H9 (cell line): Measurements from ENCODE around the gene CDK6. TPM values are rescaled to one million over a fixed set of nuclear protein-coding genes. Genes with fewer than 3 reads are reported as not detected.

ENCODE experiments used
- DNase-seq: peaks from one replicate; pipeline ENCODE4 v3.0.0-alpha.2; 2017
- H2AFZ ChIP-seq: one replicate; pipeline ENCODE4 v1.6.1; 2013; ENCODE audit warnings: mild to moderate bottlenecking, low read length, control low read depth, moderate library complexity
- H2AK5ac ChIP-seq: 2 replicates; pipeline ENCODE4 v1.6.1; 2013; ENCODE audit warnings: low read length, control low read depth, mixed read lengths; ENCODE audit not compliant: insufficient read length
- H2BK120ac ChIP-seq: one replicate; pipeline ENCODE4 v1.6.1; 2013; ENCODE audit warnings: low read depth, mild to moderate bottlenecking, low read length, control low read depth, inconsistent platforms; ENCODE audit not compliant: poor library complexity, severe bottlenecking
- H2BK12ac ChIP-seq: 2 replicates; pipeline ENCODE4 v1.6.1; 2013; ENCODE audit warnings: low read length, control low read depth, mixed read lengths, low read depth; ENCODE audit not compliant: insufficient read length
- H2BK15ac ChIP-seq: 2 replicates; pipeline ENCODE4 v1.6.1; 2013; ENCODE audit warnings: low read depth, low read length, control low read depth
- H2BK20ac ChIP-seq: one replicate; pipeline ENCODE4 v1.6.1; 2013; ENCODE audit warnings: low read depth, mild to moderate bottlenecking, low read length, control low read depth, inconsistent platforms; ENCODE audit not compliant: poor library complexity, severe bottlenecking
- H2BK5ac ChIP-seq: 2 replicates; pipeline ENCODE4 v1.6.1; 2013; ENCODE audit warnings: low read length, control low read depth, mixed read lengths; ENCODE audit not compliant: insufficient read length
- H3K14ac ChIP-seq: 2 replicates; pipeline ENCODE4 v1.6.1; 2013; ENCODE audit warnings: low read length, control low read depth; ENCODE audit not compliant: insufficient read depth
- H3K18ac ChIP-seq: 2 replicates; pipeline ENCODE4 v1.6.1; 2013; ENCODE audit warnings: low read depth, mild to moderate bottlenecking, mixed read lengths, low read length, control low read depth; ENCODE audit not compliant: insufficient read length
- H3K23ac ChIP-seq: 2 replicates; pipeline ENCODE4 v1.6.1; 2013; ENCODE audit warnings: low read length, control low read depth, mixed read lengths, low read depth; ENCODE audit not compliant: insufficient read length
- H3K23me2 ChIP-seq: 2 replicates; pipeline ENCODE4 v1.6.1; 2013; ENCODE audit warnings: low read depth, mild to moderate bottlenecking, mixed read lengths, low read length, control low read depth; ENCODE audit not compliant: insufficient read length, poor library complexity, severe bottlenecking
- H3K27ac ChIP-seq: 2 replicates; pipeline ENCODE4 v1.5.1; 2013; ENCODE audit warnings: low read length, control low read depth, mixed read lengths, low read depth; ENCODE audit not compliant: insufficient read length
- H3K27me3 ChIP-seq: 2 replicates; pipeline ENCODE4 v1.6.1; 2013; ENCODE audit warnings: low read length, control low read depth, inconsistent platforms; ENCODE audit not compliant: insufficient read depth
- H3K4ac ChIP-seq: 2 replicates; pipeline ENCODE4 v1.6.1; 2013; ENCODE audit warnings: low read depth, mild to moderate bottlenecking, control low read depth, inconsistent platforms, low read length, moderate library complexity
- H3K4me1 ChIP-seq: 2 replicates; pipeline ENCODE4 v1.6.1; 2013; ENCODE audit warnings: low read length, control low read depth, inconsistent platforms; ENCODE audit not compliant: insufficient read depth
- H3K4me2 ChIP-seq: 2 replicates; pipeline ENCODE4 v1.6.1; 2013; ENCODE audit warnings: low read length, control low read depth, mixed read lengths; ENCODE audit not compliant: insufficient read length, insufficient read depth
- H3K56ac ChIP-seq: 2 replicates; pipeline ENCODE4 v1.6.1; 2013; ENCODE audit warnings: low read depth, mild to moderate bottlenecking, mixed read lengths, low read length, control low read depth; ENCODE audit not compliant: insufficient read length
- H3K79me1 ChIP-seq: 2 replicates; pipeline ENCODE4 v1.6.1; 2013; ENCODE audit warnings: low read depth, mild to moderate bottlenecking, moderate library complexity, low read length, control low read depth, inconsistent platforms; ENCODE audit not compliant: insufficient read depth, poor library complexity, severe bottlenecking
- H3K79me2 ChIP-seq: 2 replicates; pipeline ENCODE4 v1.6.1; 2013; ENCODE audit warnings: low read length, control low read depth, inconsistent platforms; ENCODE audit not compliant: insufficient read depth
- H3K9ac ChIP-seq: 2 replicates; pipeline ENCODE4 v1.6.1; 2013; ENCODE audit warnings: low read length, control low read depth, mixed read lengths; ENCODE audit not compliant: insufficient read length; ENCODE audit errors: extremely low read depth
- H3K9me3 ChIP-seq: one replicate; pipeline ENCODE4 v1.6.1; 2013; ENCODE audit warnings: low read depth, low read length, inconsistent platforms; ENCODE audit not compliant: control insufficient read depth
- H3T11ph ChIP-seq: one replicate; pipeline ENCODE4 v1.6.1; 2013; ENCODE audit warnings: mild to moderate bottlenecking, low read length, control low read depth, inconsistent platforms
- H4K20me1 ChIP-seq: one replicate; pipeline ENCODE4 v1.6.1; 2013; ENCODE audit not compliant: control insufficient read depth, insufficient read length, insufficient read depth
- H4K5ac ChIP-seq: 2 replicates; pipeline ENCODE4 v1.6.1; 2013; ENCODE audit warnings: low read depth, mild to moderate bottlenecking, mixed read lengths, low read length, control low read depth; ENCODE audit not compliant: insufficient read length
- H4K8ac ChIP-seq: replicated peaks from 2 replicates; pipeline ENCODE4 v1.6.1; 2013; ENCODE audit warnings: low read length, control low read depth, mixed read lengths, low read depth; ENCODE audit not compliant: insufficient read length
- H4K91ac ChIP-seq: 2 replicates; pipeline ENCODE4 v1.6.1; 2013; ENCODE audit warnings: low read depth, mild to moderate bottlenecking, moderate library complexity, mixed read lengths, low read length, control low read depth; ENCODE audit not compliant: insufficient read length
- H3K27ac Mint-ChIP-seq, 3 experiments: 2 replicates in 2 of 3; 3 replicates in 1 of 3; pipeline ENCODE4 v1.8.0; 2020 to 2021; ENCODE audit warnings: mixed read lengths in 3 of 3, mild to moderate bottlenecking in 1 of 3, moderate library complexity in 1 of 3
- H3K27me3 Mint-ChIP-seq: 2 replicates; pipeline ENCODE4 v1.8.0; 2021; ENCODE audit warnings: low read depth, mild to moderate bottlenecking, moderate library complexity, mixed read lengths
- H3K36me3 Mint-ChIP-seq, 3 experiments: 2 replicates in 2 of 3; 3 replicates in 1 of 3; pipeline ENCODE4 v1.8.0; 2020 to 2021; ENCODE audit warnings: low read depth in 3 of 3, mixed read lengths in 3 of 3; ENCODE audit not compliant: insufficient read depth in 1 of 3
- H3K4me1 Mint-ChIP-seq, 2 experiments: 2 replicates each; pipeline ENCODE4 v1.8.0; 2020; ENCODE audit warnings: mixed read lengths in 2 of 2
- H3K4me3 Mint-ChIP-seq, 2 experiments: 2 replicates in 1 of 2; 3 replicates in 1 of 2; pipeline ENCODE4 v1.8.0; 2020 to 2021; ENCODE audit warnings: mild to moderate bottlenecking in 2 of 2, mixed read lengths in 2 of 2, moderate library complexity in 1 of 2
- H3K9me3 Mint-ChIP-seq, 2 experiments: 2 replicates in 1 of 2; 3 replicates in 1 of 2; pipeline ENCODE4 v1.8.0; 2020; ENCODE audit warnings: mild to moderate bottlenecking in 2 of 2, mixed read lengths in 2 of 2, moderate library complexity in 1 of 2
- CTCF ChIP-seq: fragments of 200-600 bp; sonication (generic); conservative IDR thresholded peaks from 3 replicates; pipeline ENCODE4 v1.8.0; 2021; ENCODE audit warnings: antibody characterized with exemption, mild to moderate bottlenecking
- WGBS: extraction: QIAGEN DNeasy Blood & Tissue Kit; methylation state at CpG from one replicate; pipeline ENCODE4 v1.1.7; 2013; ENCODE audit warnings: missing lambda C conversion rate, low lambda C conversion rate, mixed read lengths; ENCODE audit not compliant: insufficient read length; ENCODE audit errors: extremely low coverage; 5-methylcytosine and 5-hydroxymethylcytosine counted together
- total RNA-seq: library from RNA; stranded (reverse); gene quantifications from 2 replicates; pipeline ENCODE4 v1.2.1, GENCODE V29; 2021

Gene CDK6
- total RNA-seq, 1 experiment from 2014 or later: 30.0 TPM

GRCh38 chr7:92582948-92583347, 253.4 kb downstream of the CDK6 start:
- Histone ChIP-seq H3K23me2 (no peaks in the 10 kb centered on the region), H3K27me3 (no peaks in the 10 kb centered on the region), H4K20me1 (no peaks in the 10 kb centered on the region), H3K9ac (no peak overlapping the region), H2AK5ac (no peak overlapping the region), H3K79me1 (peaks cover 6% of the 10 kb centered on the region), H3K79me2 (peaks cover 39% of the 10 kb centered on the region), H2BK5ac (no peak overlapping the region), H3K4me2 (no peak overlapping the region), H2BK12ac (no peak overlapping the region), H4K5ac (no peak overlapping the region), H2AFZ (no peak overlapping the region), H3K9me3 (no peaks in the 10 kb centered on the region), H3K4ac (no peak overlapping the region), H3K18ac (no peak overlapping the region), H2BK120ac (no peak overlapping the region), H4K91ac (no peak overlapping the region), H3T11ph (no peak overlapping the region), H3K27ac (no peak overlapping the region), H3K14ac (no peak overlapping the region), H3K23ac (no peak overlapping the region), H2BK15ac (no peak overlapping the region), H4K8ac (no peak overlapping the region), H3K56ac (no peak overlapping the region), H3K4me1 (peaks cover 3% of the 10 kb centered on the region; the same call in 1 of the 2 replicates), H2BK20ac (no peak overlapping the region)
- Mint-ChIP-seq H3K4me3 (no peak overlapping the region), H3K36me3 (peaks cover 24 to 48% (median 48%) of the 10 kb centered on the region in 3 experiments; a peak in 6 of 7 replicates), H3K27ac (no peak overlapping the region), H3K27me3 (no peaks in the 10 kb centered on the region), H3K4me1 (0 out of 4 replicates have a peak, but pooled peaks cover 0 to 4% of the 10 kb centered on the region in 2 experiments), H3K9me3 (no peaks in the 10 kb centered on the region)
- no CpG with 5 or more reads among the region's 1 CpG for WGBS
- no peak for DNase-seq
- no peak for TF ChIP-seq CTCF
